ENCODE measurements around the gene UNC45B.
"Not testable (repeated sequence)": the region's sequence is repeated elsewhere in the genome, so short reads cannot be mapped to it uniquely, and the experiment has no call there.

UNC45B gene

GRCh38 chr17:35174835-35175334 is 27.3 kb downstream of the UNC45B start:
- no peak for DNase-seq

DNA sequence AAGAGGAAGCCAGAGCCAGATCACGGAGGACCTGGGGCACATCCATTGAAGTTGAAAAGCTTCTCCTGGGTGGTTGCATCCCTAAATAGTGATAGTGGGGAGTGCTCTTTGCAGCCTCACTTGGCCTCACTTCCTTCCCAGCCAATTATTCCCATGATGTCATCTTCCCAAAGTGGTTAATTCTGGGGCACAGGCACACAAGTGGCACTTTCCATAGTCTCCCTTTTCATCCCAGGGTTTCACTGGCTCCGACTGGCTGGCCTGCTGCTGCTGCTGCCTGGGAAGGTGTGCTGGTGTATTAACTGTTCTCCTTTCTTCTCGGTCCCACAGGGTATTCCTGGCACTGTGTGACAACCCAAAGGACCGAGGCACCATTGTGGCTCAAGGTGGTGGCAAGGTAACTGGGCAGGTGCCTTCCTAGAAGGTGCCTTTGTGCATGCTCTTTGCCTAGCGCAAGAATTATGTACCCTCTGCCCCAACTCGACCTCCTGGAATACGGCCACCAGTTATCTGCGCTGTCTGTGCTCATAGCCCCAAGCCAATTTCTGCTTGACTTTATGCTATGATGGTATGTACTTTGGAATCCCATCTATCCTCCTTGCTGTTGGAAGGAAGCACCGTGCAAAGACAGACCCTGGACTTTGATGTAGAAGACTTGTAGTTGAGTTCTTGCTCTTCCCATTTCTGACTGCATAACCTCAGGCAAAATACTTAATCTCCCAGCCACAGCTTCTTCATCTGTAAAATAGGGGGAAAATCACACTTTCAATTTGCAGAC is 28.2 kb downstream of the UNC45B start:
- no peak for DNase-seq

GRCh38 chr17:35176897-35177296 is 29.3 kb downstream of the UNC45B start:
- DNase-seq, result no peak

- not testable (repeated sequence) for DNase-seq
Observed at GRCh38 chr17:35179379-35179778, 31.8 kb downstream of the UNC45B start.

GRCh38 chr17:35183332-35183731 is 35.7 kb downstream of the UNC45B start:
- no peak for DNase-seq

DNA sequence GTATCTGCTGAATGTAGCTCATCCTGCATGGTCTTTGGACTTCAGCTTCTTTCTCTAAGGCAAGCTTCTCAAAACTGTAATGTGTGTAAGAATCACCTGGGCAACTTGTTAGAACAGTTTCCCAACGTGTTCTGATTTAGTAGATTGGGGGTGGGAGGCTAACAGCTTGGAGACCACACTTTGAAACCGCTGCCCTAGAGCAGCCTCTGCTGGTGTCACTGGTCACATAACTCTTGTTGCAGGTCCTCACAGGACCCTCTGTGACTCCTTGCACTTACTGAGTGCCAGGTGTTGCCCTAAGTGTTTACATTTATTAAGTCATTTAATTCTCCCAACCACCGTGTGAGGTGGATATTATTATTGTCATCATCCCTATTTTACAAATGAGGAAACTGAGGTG is 36.7 kb downstream of the UNC45B start:
- DNase-seq, result no peak

- DNase-seq, result no peak
Observed at GRCh38 chr17:35185849-35186248, 38.2 kb downstream of the UNC45B start.

- DNase-seq, result no peak
Observed at GRCh38 chr17:35187481-35187880, 39.9 kb downstream of the UNC45B start.

DNA sequence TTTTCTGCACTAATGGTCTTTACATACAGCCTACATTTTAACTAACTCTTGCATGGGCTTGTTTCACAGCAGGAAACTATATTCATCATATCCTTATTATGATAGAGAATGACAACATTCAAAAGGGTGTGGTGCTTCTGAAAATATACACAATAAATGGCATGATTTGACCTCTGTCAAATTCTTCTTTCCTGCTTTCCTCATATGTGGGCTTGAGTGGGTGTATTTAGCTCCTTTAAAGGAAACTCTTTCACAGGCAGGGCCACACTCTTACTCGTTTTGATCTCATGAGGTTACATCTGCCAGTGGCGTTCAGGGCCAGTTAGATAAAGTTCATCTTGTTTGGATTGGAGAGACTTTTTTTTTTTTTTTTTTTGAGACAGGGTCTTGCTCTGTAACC is 40.5 kb downstream of the UNC45B start:
- no peak for DNase-seq

- no peak for DNase-seq
Observed at GRCh38 chr17:35189291-35189690, 41.7 kb downstream of the UNC45B start.

DNA sequence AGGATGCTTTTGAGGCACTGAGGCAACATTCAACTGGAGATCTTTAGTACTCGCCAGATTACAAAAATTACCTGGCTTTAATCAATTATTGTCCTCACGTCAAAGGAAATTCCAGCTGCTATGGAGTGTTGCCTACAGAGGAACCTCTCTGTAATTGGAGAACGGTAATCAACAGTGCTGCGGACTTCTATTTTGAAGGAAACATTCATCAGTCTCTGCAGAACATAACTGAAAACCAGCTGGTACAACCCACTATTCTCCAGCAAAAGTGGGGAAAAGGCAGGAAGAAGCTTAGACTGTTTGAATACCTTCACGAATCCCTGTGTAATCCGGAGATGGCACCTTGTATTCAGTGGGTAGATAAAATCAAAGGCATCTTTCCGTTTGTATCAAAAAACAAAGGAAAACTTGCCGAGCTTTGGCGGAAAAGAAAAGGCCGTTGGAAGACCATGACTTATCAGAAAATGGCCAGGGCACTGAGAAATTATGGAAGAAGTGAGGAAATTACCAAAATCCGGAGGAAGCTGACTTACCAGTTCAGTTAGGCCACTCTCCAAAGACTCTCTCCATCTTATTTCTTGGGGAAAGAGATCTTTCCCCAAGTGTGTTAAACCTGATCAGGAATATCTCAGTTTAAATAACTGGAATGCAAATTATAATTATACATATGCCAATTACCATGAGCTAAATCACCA is 43.5 kb downstream of the UNC45B start:
- DNase-seq, result no peak

DNA sequence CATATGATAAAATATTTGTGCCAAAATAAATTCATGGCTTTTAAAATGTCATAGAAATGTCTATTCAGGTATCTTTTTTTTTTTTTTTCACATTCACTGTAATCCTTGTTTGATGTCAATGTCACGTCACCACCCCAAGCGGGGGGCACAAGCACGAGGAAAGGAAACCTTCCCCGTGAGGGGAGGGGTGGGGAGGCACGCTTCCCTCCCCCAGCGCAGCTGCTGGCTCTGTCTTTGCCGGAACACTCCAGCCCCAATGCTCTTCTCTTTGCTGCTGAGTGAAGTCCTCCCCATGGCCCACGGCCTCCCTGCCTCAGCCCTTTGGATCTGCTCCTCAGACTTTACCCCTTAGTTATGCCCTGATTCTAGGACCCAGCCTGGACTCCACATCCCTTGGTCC is 45.1 kb downstream of the UNC45B start:
- no peak for DNase-seq

GRCh38 chr17:35194001-35194400 is 46.4 kb downstream of the UNC45B start, which contains the start of gene SLC35G3:
Gene SLC35G3, minus strand, starts transcription at chr17:35194393. Its CDS starts 86 bp downstream, at chr17:35194307.
- DNase-seq, result not testable (repeated sequence)

DNA sequence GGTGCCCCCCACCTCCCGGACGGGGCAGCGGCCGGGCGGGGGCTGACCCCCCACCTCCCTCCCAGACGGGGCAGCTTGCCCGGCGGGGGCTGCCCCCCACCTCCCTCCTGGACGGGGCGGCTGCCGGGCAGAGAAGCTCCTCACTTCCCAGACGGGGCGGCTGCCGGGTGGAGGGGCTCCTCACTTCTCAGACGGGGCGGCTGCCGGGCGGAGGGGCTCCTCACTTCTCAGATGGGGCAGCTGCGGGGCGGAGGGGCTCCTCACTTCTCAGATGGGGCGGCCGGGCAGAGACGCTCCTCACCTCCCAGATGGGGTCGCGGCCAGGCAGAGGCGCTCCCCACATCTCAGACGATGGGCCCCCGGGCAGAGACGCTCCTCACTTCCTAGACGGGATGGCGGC is 47.4 kb downstream of the UNC45B start:
- DNase-seq, result not testable (repeated sequence)

GRCh38 chr17:35202582-35202981 is 55.0 kb downstream of the UNC45B start:
- DNase-seq, result not testable (repeated sequence)

DNA sequence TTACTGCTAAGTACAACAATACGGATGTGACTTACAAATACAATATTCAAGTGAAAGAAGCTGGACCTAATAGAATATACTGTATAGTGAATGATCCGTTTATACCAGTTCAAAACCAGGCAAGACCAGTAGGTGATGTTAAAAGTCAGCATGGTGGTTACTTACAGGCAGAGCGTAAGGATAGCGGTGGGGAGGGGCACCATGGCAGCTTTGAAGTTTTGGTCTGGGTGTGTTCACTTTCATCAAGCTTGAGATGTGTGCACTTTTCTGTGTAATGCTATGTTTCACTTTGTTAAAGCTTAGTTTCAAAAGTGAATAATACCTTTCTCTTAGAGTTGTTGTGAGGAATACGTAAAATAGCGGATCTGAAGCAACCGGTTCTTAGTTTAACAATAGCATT is 63.1 kb downstream of the UNC45B start:
- no peak for DNase-seq

DNA sequence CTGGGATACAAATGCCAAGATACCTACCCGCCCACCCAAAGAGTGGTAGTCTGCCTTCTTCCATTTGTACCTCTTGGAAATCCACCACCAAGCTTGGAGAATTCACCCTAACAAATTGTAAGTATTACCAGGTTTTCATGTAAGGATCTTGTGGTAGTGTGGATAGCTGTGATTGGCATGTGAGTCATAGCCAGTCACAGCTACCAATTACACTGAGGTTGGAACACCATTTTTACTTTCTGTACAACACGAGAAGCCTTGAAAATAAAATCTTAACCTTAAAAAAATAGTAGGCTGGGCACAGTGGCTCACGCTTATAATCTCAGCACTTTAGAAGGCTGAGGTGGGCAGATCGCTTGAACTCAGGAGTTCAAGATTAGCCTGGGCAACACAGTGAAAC is 65.1 kb downstream of the UNC45B start:
- DNase-seq, result no peak

- no peak for DNase-seq
Observed at GRCh38 chr17:35213412-35213940, 65.9 kb downstream of the UNC45B start.

GRCh38 chr17:35214192-35214591 is 66.6 kb downstream of the UNC45B start:
- DNase-seq, result no peak

DNA sequence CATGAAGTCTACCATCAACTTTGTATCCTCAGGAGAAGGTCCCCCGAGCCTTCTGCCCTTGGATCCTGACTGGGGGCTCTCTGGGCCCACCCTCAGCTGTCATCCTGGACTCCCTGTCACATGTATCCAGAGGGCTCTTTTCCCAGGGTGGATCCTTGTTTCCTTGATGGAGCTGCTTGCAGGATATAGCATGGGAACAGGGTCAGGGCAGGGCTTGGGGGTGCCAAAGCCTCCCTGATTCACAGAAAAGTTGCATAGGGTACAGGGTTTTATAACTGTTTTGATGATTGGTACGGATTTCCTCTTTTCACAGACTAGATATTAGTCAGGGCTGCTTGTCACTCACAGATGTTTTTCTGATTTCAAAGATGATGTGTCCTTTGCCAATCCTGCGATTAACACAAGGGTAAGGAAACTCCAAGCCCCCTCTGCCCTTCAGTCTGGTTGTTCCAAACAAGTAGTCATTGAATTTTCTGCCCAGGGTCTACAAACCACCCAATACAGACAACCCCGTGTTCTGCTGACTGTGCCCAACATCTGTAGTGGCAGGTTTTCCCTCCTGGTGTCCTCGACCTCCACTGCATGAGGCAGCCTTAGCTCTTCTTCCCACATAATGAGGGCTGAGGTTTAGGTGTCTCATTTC is 67.1 kb downstream of the UNC45B start:
- DNase-seq, result no peak

- DNase-seq, result peak; percentile 10
Observed at GRCh38 chr17:35217107-35217506, 69.5 kb downstream of the UNC45B start.

GRCh38 chr17:35218915-35219314 is 71.3 kb downstream of the UNC45B start:
- DNase-seq, result no peak

- DNase-seq, result no peak
Observed at GRCh38 chr17:35222452-35222851, 74.8 kb downstream of the UNC45B start.

Data from NCI-H82 (cell line).